Measurements from ENCODE around the gene HNRNPC.

DNA sequence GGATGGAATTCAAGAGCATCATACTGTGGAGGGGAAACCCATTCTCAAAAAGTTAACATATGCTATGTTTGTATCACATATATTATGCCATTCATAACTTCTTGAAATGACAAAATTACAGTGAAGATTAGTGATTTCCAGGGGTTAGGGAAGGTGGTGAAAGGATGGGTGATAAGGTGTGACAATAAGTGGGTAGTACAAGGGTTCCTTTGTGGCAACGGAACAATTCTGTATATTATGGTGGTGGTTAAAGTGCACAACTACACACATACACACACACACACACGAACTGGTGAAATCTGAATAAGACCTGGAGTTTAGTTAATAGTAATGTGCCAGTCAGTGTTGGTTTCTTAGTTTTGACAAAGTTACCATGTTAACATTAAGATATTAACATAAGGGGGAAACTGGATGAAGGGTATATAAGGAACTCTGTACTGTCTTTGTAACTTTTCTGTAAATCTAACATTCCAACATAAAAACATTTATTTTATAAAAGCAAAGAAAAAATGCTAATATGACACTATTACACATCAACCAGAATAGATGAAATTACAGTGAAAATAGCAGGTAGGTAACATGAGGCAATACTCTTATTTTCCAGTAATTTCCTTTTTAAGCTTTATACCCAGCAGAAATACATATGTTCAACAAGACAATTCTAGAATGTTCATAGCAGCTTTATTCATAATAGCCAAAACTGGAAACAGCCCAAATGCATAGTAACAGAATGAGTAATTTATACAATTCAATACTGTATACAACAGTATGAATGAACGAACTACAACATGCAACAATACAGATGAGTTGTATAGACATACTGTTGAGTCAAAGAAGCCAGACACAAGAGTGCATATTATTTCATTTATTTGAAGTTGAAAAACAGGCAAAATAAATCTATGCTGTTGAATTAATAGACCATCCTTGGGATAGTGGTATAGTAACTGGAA lies 69.4 kb downstream of the HNRNPC start:
- TF ChIP-seq CTCF (IDR thresholded peaks at IDR 0.05) (no peak), ZFX (IDR thresholded peaks at IDR 0.05; ENCODE audit: borderline replicate concordance) (no peak)

Measured in 22Rv1 (cell line).